RWPE1 (cell line): ENCODE data around the gene EIPR1.

Experiments
- CTCF ChIA-PET: fragments of 350-600 bp; sonication (Branson Sonifier 250); formaldehyde crosslinking; extraction: SDS; loops from one replicate; lab custom pipeline; 2021; lab: Yijun Ruan, JAX
- POLR2A ChIA-PET: fragments of 400-600 bp; formaldehyde crosslinking; extraction: SDS; loops from one replicate; lab custom pipeline; 2020; ENCODE audit warnings: antibody characterized with exemption; ENCODE audit not compliant: low non-redundant PET; lab: Yijun Ruan, JAX
- DNase-seq: peaks from one replicate; pipeline ENCODE4 v3.0.0; 2012; ENCODE audit warnings: low spot score
- H3K27ac ChIP-seq: fragments of 450-650 bp; 2 replicates; pipeline ENCODE4 v1.5.1; 2017
- TF ChIP-seq, protein P1 (sequence below): fragments of 450-650 bp; conservative IDR thresholded peaks from 2 replicates; pipeline ENCODE4 v1.5.1; 2017; ENCODE audit warnings: low read depth, mild to moderate bottlenecking

EIPR1 gene

DNA sequence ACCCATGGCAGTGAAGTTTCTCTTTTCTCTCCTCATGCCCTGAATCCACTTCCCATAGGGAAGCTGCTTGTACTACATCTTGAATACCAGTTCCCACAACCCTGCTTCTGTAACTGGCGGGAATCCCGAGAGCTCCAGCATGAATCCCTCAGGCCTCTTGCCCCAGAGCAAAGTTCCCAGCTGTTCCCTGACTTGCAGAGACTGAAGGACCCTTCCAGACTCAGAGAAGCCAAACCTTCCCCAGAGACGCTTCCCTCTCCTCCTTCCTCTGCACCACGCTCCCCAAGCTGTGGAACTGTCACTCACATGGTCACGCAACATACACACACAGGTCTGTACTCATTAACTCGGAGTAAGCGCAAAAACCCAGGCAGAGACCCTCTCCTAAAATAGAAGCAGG, 28.3 kb upstream of the EIPR1 start:
- POLR2A ChIA-PET, result no interaction called here
- no peak for DNase-seq
- CTCF ChIA-PET, result no interaction called here
- TF ChIP-seq, protein P1, sequence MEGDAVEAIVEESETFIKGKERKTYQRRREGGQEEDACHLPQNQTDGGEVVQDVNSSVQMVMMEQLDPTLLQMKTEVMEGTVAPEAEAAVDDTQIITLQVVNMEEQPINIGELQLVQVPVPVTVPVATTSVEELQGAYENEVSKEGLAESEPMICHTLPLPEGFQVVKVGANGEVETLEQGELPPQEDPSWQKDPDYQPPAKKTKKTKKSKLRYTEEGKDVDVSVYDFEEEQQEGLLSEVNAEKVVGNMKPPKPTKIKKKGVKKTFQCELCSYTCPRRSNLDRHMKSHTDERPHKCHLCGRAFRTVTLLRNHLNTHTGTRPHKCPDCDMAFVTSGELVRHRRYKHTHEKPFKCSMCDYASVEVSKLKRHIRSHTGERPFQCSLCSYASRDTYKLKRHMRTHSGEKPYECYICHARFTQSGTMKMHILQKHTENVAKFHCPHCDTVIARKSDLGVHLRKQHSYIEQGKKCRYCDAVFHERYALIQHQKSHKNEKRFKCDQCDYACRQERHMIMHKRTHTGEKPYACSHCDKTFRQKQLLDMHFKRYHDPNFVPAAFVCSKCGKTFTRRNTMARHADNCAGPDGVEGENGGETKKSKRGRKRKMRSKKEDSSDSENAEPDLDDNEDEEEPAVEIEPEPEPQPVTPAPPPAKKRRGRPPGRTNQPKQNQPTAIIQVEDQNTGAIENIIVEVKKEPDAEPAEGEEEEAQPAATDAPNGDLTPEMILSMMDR, result no peak
- H3K27ac ChIP-seq, result no peak overlapping the region

DNA sequence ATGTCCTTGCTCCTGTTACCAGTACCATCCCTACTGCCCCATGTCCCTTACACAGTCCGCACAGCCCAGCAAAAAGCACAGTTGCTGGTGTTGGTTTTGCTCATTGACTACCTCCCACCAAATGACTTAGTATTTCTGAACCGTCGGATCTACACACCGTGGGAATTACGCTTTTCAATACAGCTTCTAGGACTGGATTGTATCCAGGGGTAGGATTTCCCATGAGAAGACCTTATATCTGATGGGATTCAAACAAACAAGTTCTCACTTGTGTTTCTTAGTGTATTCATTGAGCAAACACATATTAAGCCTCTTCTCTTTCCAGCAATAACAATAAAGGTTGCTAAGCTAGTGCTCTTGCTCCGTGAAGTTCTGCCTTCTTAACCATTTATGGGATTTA, 27.7 kb upstream of the EIPR1 start:
- no peak for DNase-seq
- ChIA-PET CTCF (no interaction called here), POLR2A (no interaction called here)
- TF ChIP-seq, protein P1, result no peak
- no peak overlapping the region for H3K27ac ChIP-seq

DNA sequence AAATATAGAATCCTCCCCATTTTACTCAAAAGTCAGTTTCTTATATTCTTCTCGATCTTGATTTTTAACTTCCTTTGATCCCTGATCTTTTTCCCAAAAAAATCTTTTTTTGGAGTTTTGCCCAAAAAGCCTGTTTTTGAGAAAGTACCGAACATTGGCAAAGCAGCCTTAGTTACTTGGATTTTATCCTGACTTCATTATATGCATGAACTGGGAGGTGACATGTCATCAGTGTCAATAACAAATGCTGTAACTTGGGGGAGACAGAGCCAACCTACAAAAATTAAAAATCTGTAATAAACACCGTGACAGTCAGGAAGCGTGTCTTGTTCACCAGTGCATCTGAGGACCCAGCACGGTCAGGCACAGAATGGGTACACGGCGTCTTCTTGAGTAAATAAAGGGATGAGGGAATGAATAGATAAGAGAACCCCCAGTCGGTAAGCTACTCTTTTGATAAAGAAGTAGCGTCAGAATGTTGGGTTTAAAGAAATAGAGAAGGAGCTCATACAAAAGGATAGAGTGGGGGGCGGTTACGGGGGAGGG, 26.8 kb upstream of the EIPR1 start:
- CTCF ChIA-PET, result no interaction called here

DNA sequence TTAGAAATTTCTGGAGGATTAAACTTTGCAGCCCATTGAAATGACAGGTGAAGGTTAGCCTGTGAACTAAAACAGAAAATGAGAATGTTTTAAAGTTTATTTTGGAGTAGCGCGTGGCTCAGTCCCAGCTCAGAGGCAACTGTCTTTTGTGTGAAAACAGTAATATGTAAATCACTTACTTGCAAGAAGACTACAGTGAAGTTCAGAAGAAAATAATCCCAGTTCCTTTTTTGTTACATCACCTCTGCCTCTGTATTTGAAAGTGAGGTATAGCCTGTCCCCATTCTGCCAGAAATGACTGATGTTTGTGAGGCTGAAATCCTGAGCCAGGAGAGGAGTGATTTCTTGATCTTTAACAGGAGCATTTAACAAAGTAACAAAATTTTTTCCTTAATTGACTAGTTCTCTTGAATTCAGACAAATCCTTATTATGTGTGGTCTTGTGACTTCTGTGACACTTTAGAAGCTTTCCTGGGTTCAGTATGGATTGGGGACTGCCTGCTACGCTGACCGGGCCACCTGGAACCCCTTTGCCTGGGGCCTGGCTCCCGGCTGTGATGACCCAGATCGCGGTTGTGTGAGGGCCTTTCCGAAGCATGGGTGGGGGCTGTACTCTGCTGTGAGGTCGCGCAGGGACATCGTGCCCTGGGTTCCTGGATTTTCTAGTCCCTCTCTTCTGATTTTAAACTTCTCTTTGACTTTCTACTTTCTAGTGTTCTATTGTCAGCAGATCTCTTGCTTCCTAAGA, 26.1 kb upstream of the EIPR1 start:
- TF ChIP-seq, protein P1, result no peak
- ChIA-PET CTCF (no interaction called here), POLR2A (no interaction called here)
- DNase-seq, result no peak
- no peak overlapping the region for H3K27ac ChIP-seq

More for the DNA sequence above, 26.8 kb upstream of the EIPR1 start:
- POLR2A ChIA-PET, result no interaction called here
- no peak for DNase-seq
- TF ChIP-seq, protein P1, result no peak
- no peak overlapping the region for H3K27ac ChIP-seq

DNA sequence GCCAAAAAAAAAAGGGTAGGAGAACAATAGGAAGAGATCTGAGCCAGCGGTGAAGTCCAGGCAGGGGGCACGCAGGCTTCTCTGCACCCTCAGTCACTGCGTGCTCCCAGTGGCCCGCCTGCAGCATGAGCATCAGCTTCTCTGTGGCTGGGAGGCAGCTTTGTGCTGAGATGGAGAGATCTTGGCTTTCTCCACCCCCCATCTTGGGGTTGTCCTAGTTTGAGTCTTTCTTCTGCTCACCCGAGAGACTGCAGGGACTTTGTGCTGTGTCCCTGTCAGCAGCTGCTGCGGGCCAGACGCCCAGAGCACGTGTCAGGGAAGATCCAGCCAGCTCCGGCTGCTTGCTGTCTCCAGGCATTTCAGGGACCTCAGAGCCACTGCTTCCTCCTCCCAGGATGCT, 22.2 kb upstream of the EIPR1 start:
- POLR2A ChIA-PET, result no interaction called here
- no peak overlapping the region for H3K27ac ChIP-seq
- CTCF ChIA-PET, result no interaction called here
- TF ChIP-seq, protein P1, result no peak
- DNase-seq, result no peak

DNA sequence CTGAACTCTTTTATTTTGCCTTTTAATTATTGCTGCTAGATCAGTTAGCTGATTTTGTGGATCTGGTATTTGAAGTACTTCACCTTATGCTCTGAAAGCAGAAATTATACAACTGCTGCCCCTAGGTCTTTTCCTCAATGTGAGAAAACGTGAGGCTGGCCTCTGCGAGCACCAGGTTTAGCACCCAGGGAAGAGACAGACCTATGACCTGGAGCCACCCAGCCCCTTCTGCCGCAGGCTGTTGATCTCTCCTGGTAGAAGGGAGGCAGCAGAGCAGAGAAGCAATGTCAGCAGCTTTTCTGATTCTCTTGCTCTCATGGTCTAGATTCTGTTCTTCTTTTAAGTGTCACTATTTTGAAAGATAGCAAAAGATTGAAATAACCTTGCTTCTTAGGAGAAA, 21.8 kb upstream of the EIPR1 start:
- ChIA-PET CTCF (no interaction called here), POLR2A (no interaction called here)
- TF ChIP-seq, protein P1, result no peak
- H3K27ac ChIP-seq, result no peak overlapping the region
- no peak for DNase-seq
